Esophagus squamous epithelium (tissue), 4 donors: Measurements from ENCODE around the gene COQ8A.

Experiments
- POLR2A ChIP-seq, 4 donors: fragments of 450-650 bp; IDR thresholded peaks; one replicate each; pipeline ENCODE4 v1.6.1; 2017; ENCODE audit warnings: antibody characterized with exemption in 4 of 4, mild to moderate bottlenecking in 4 of 4, moderate library complexity in 3 of 4
- TF ChIP-seq, protein P1 (sequence below), 6 experiments: fragments of 450-650 bp in 4 of 6; fragments of 200-600 bp in 2 of 6; sonication (generic) in 2 of 6; IDR thresholded peaks; one replicate each; pipeline ENCODE4 v1.5.1; 2016 to 2019; ENCODE audit warnings: antibody characterized with exemption in 6 of 6, mild to moderate bottlenecking in 4 of 6, moderate library complexity in 4 of 6

DNA sequence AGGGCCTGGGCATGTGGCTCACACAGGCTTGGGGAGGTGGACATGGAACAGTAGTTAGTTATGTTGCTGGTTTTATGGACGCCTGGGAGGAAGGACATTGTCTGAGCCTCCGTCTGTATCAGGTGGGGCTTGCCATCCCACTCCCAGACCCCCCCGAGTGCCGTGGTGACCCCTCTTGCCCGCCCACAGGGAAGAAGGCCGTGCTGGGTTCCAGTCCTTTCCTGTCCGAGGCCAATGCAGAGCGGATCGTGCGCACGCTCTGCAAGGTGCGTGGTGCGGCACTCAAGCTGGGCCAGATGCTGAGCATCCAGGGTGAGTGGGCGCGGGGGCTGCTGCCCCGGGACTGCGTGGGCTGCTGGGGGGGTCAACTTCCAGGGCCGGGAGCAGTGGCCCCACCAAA lies 41.7 kb downstream of the COQ8A start:
- TF ChIP-seq, protein P1, sequence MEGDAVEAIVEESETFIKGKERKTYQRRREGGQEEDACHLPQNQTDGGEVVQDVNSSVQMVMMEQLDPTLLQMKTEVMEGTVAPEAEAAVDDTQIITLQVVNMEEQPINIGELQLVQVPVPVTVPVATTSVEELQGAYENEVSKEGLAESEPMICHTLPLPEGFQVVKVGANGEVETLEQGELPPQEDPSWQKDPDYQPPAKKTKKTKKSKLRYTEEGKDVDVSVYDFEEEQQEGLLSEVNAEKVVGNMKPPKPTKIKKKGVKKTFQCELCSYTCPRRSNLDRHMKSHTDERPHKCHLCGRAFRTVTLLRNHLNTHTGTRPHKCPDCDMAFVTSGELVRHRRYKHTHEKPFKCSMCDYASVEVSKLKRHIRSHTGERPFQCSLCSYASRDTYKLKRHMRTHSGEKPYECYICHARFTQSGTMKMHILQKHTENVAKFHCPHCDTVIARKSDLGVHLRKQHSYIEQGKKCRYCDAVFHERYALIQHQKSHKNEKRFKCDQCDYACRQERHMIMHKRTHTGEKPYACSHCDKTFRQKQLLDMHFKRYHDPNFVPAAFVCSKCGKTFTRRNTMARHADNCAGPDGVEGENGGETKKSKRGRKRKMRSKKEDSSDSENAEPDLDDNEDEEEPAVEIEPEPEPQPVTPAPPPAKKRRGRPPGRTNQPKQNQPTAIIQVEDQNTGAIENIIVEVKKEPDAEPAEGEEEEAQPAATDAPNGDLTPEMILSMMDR (IDR thresholded peaks at IDR 0.05) = no peak
- TF ChIP-seq POLR2A (IDR thresholded peaks at IDR 0.05) = no peak
